HepG2 (cell line): ENCODE results near the gene TCF20. TPM values are rescaled to one million over a fixed set of nuclear protein-coding genes. Genes with fewer than 3 reads are reported as not detected.

Experiments used
- DNMT3B ChIP-seq: conservative IDR thresholded peaks from 2 replicates; pipeline ENCODE4 v1.6.1; 2016; ENCODE audit warnings: missing biosample characterization, control low read depth
- HMGA1 ChIP-seq: sonication (generic); formaldehyde crosslinking; conservative IDR thresholded peaks from 2 replicates; pipeline ENCODE4 v1.4.0; 2020; ENCODE audit warnings: missing genetic modification reagents
- IRX3 ChIP-seq: sonication (generic); formaldehyde crosslinking; IDR thresholded peaks from 2 replicates; pipeline ENCODE4 v1.8.1; 2023; ENCODE audit warnings: mild to moderate bottlenecking, low read depth, missing genetic modification reagents, borderline replicate concordance
- MBNL3 ChIP-seq: fragments of 250-450 bp; sonication (Bioruptor Pico); conservative IDR thresholded peaks from 2 replicates; pipeline ENCODE4 v1.8.0; 2022; ENCODE audit warnings: mild to moderate bottlenecking, inconsistent platforms
- NFE2 ChIP-seq: sonication (generic); formaldehyde crosslinking; IDR thresholded peaks from 2 replicates; pipeline ENCODE4 v1.4.0; 2020; ENCODE audit warnings: missing genetic modification reagents
- SNRNP70 ChIP-seq: fragments of 200-400 bp; formaldehyde crosslinking; IDR thresholded peaks from 2 replicates; pipeline ENCODE4 v1.6.1; 2017; ENCODE audit warnings: mild to moderate bottlenecking, low read depth, low read length, moderate library complexity
- SP1 ChIP-seq, 2 experiments: fragments of 450-650 bp in 1 of 2; sonication (generic) in 1 of 2; formaldehyde crosslinking in 1 of 2; IDR thresholded peaks; 2 replicates each; pipeline versions ENCODE4 v1.4.0 to v1.6.1; 2016 to 2020; ENCODE audit warnings: missing genetic modification reagents in 1 of 2
- ZMYM4 ChIP-seq: sonication (generic); formaldehyde crosslinking; IDR thresholded peaks from 2 replicates; pipeline ENCODE4 v1.8.1; 2023; ENCODE audit warnings: mild to moderate bottlenecking, missing genetic modification reagents
- ZNF17 ChIP-seq: sonication (generic); formaldehyde crosslinking; IDR thresholded peaks from 2 replicates; pipeline ENCODE4 v1.5.0; 2020; ENCODE audit warnings: mild to moderate bottlenecking, missing genetic modification reagents
- ZNF773 ChIP-seq: sonication (generic); formaldehyde crosslinking; IDR thresholded peaks from 2 replicates; pipeline ENCODE4 v1.4.0; 2020; ENCODE audit warnings: missing genetic modification reagents, borderline replicate concordance
- ZSCAN20 ChIP-seq: sonication (generic); formaldehyde crosslinking; IDR thresholded peaks from 2 replicates; pipeline ENCODE4 v1.4.0; 2020; ENCODE audit warnings: missing genetic modification reagents, mild to moderate bottlenecking, borderline replicate concordance
- ZSCAN30 ChIP-seq: sonication (generic); formaldehyde crosslinking; IDR thresholded peaks from 2 replicates; pipeline ENCODE4 v1.5.0; 2020; ENCODE audit warnings: mild to moderate bottlenecking, missing genetic modification reagents
- polyA plus RNA-seq, 8 experiments: library from polyadenylated mRNA; depleted of rRNA in 3 of 8; stranded (reverse) in 7 of 8; unstranded in 1 of 8; fragments of >200 nt; fragmentation: Illumina TruSeq in 4 of 8; extraction: Trizol in 4 of 8; gene quantifications; 2 replicates each; pipeline versions ENCODE4 v1.2.1 to v1.2.3, GENCODE V29; 2011 to 2016; ENCODE audit warnings: low read depth in 4 of 8, missing spikeins in 1 of 8, mixed read lengths in 1 of 8; ENCODE audit not compliant: insufficient read depth in 1 of 8
- total RNA-seq, 5 experiments: library from RNA; depleted of rRNA; stranded (reverse); fragments of >200 nt; fragmentation: Illumina TruSeq; extraction: Trizol; gene quantifications; 2 replicates each; pipeline ENCODE4 v1.2.3, GENCODE V29; 2016; ENCODE audit warnings: low read depth in 1 of 5
- TF ChIP-seq, protein P1 (sequence below): sonication (generic); formaldehyde crosslinking; IDR thresholded peaks from 2 replicates; pipeline ENCODE4 v1.4.0; 2020; ENCODE audit warnings: missing genetic modification reagents
- TF ChIP-seq, protein P2 (sequence below): sonication (generic); formaldehyde crosslinking; IDR thresholded peaks from 2 replicates; pipeline ENCODE4 v1.8.0; 2022; ENCODE audit warnings: mild to moderate bottlenecking, missing genetic modification reagents, borderline replicate concordance
- TF ChIP-seq, protein P3 (sequence below): sonication (generic); formaldehyde crosslinking; IDR thresholded peaks from 2 replicates; pipeline ENCODE4 v1.8.1; 2023; ENCODE audit warnings: missing genetic modification reagents, mild to moderate bottlenecking, borderline replicate concordance
- TF ChIP-seq, protein P4 (sequence below): sonication (generic); formaldehyde crosslinking; IDR thresholded peaks from 2 replicates; pipeline ENCODE4 v1.4.0; 2020; ENCODE audit warnings: low read depth, mild to moderate bottlenecking, missing genetic modification reagents
- TF ChIP-seq, protein P5 (sequence below): sonication (generic); formaldehyde crosslinking; IDR thresholded peaks from 2 replicates; pipeline ENCODE4 v1.5.1; 2020; ENCODE audit warnings: mild to moderate bottlenecking, missing genetic modification reagents, borderline replicate concordance
- TF ChIP-seq, protein P6 (sequence below): sonication (generic); IDR thresholded peaks from 2 replicates; pipeline ENCODE4 v1.6.1; 2016; ENCODE audit warnings: low read depth, borderline replicate concordance

Gene TCF20
- total and polyA plus RNA-seq, 2 of the 13 experiments (the other 11 are each of a cell fraction or from before 2014, with no cell fraction given) = 12.8 to 23.7 TPM

DNA sequence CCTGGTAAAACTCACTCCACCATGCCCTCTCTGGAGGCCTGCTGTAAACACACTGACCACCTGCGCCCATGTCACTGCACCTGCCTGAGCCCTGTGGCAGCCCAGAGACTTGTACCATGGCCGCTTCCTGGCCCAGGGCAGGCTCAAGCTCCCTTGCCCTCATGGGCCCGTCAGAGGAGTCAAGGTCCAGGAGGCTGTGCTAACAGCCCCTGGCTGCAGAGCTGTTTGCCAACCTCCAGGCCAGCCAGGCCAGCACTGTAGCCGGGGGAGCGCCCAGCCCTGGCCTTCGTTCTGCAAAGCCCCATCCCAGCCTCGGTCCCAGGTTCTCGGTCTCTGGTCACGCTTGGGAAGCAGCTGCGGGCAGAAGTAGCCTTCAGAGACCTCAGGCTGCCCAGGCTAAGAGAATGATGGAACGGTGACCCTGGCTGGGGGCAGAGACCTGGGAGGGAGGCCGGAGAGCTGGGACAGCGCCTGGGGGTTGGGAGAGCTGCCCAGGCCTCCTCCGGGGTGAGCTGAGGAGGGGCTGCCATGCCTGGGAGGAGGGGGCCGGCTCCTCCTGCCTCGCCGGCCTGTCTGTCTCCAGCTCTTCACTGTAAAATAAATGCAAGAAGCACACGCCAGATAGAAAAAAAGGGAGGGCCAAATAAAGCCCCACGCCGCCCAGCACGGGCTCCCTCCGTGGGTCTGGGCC lies 11.9 kb upstream of the TCF20 start (continued):
- TF ChIP-seq, protein P1, sequence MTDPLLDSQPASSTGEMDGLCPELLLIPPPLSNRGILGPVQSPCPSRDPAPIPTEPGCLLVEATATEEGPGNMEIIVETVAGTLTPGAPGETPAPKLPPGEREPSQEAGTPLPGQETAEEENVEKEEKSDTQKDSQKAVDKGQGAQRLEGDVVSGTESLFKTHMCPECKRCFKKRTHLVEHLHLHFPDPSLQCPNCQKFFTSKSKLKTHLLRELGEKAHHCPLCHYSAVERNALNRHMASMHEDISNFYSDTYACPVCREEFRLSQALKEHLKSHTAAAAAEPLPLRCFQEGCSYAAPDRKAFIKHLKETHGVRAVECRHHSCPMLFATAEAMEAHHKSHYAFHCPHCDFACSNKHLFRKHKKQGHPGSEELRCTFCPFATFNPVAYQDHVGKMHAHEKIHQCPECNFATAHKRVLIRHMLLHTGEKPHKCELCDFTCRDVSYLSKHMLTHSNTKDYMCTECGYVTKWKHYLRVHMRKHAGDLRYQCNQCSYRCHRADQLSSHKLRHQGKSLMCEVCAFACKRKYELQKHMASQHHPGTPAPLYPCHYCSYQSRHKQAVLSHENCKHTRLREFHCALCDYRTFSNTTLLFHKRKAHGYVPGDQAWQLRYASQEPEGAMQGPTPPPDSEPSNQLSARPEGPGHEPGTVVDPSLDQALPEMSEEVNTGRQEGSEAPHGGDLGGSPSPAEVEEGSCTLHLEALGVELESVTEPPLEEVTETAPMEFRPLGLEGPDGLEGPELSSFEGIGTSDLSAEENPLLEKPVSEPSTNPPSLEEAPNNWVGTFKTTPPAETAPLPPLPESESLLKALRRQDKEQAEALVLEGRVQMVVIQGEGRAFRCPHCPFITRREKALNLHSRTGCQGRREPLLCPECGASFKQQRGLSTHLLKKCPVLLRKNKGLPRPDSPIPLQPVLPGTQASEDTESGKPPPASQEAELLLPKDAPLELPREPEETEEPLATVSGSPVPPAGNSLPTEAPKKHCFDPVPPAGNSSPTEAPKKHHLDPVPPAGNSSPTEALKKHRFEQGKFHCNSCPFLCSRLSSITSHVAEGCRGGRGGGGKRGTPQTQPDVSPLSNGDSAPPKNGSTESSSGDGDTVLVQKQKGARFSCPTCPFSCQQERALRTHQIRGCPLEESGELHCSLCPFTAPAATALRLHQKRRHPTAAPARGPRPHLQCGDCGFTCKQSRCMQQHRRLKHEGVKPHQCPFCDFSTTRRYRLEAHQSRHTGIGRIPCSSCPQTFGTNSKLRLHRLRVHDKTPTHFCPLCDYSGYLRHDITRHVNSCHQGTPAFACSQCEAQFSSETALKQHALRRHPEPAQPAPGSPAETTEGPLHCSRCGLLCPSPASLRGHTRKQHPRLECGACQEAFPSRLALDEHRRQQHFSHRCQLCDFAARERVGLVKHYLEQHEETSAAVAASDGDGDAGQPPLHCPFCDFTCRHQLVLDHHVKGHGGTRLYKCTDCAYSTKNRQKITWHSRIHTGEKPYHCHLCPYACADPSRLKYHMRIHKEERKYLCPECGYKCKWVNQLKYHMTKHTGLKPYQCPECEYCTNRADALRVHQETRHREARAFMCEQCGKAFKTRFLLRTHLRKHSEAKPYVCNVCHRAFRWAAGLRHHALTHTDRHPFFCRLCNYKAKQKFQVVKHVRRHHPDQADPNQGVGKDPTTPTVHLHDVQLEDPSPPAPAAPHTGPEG (CRISPR knock-in tag) = no peak
- TF ChIP-seq HMGA1 (CRISPR knock-in tag) (no peak), IRX3 (CRISPR knock-in tag) (no peak), MBNL3 (CRISPR knock-in tag) (no peak), ZSCAN30 (CRISPR knock-in tag) (no peak), ZMYM4 (CRISPR knock-in tag) (no peak), SP1 (IDR thresholded peaks at IDR 0.05) (no peak), SP1 (CRISPR knock-in tag; IDR thresholded peaks at IDR 0.05) (no peak), DNMT3B (no peak), ZNF773 (CRISPR knock-in tag) (no peak), NFE2 (no peak), ZSCAN20 (CRISPR knock-in tag) (no peak), SNRNP70 (no peak), ZNF17 (CRISPR knock-in tag) (no peak)
- TF ChIP-seq, protein P2, sequence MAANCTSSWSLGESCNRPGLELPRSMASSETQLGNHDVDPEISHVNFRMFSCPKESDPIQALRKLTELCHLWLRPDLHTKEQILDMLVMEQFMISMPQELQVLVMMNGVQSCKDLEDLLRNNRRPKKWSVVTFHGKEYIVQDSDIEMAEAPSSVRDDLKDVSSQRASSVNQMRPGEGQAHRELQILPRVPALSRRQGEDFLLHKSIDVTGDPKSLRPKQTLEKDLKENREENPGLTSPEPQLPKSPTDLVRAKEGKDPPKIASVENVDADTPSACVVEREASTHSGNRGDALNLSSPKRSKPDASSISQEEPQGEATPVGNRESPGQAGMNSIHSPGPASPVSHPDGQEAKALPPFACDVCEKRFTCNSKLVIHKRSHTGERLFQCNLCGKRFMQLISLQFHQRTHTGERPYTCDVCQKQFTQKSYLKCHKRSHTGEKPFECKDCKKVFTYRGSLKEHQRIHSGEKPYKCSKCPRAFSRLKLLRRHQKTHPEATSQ (CRISPR knock-in tag) = no peak
- TF ChIP-seq, protein P3, sequence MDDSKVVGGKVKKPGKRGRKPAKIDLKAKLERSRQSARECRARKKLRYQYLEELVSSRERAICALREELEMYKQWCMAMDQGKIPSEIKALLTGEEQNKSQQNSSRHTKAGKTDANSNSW (CRISPR knock-in tag) = no peak
- TF ChIP-seq, protein P4, sequence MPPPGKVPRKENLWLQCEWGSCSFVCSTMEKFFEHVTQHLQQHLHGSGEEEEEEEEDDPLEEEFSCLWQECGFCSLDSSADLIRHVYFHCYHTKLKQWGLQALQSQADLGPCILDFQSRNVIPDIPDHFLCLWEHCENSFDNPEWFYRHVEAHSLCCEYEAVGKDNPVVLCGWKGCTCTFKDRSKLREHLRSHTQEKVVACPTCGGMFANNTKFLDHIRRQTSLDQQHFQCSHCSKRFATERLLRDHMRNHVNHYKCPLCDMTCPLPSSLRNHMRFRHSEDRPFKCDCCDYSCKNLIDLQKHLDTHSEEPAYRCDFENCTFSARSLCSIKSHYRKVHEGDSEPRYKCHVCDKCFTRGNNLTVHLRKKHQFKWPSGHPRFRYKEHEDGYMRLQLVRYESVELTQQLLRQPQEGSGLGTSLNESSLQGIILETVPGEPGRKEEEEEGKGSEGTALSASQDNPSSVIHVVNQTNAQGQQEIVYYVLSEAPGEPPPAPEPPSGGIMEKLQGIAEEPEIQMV = no peak
- TF ChIP-seq, protein P5, sequence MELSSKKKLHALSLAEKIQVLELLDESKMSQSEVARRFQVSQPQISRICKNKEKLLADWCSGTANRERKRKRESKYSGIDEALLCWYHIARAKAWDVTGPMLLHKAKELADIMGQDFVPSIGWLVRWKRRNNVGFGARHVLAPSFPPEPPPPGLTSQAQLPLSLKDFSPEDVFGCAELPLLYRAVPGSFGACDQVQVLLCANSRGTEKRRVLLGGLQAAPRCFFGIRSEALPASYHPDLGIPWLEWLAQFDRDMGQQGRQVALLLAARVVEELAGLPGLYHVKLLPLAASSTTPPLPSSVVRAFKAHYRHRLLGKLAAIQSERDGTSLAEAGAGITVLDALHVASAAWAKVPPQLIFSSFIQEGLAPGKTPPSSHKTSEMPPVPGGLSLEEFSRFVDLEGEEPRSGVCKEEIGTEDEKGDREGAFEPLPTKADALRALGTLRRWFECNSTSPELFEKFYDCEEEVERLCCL (CRISPR knock-in tag) = no peak
- TF ChIP-seq, protein P6, sequence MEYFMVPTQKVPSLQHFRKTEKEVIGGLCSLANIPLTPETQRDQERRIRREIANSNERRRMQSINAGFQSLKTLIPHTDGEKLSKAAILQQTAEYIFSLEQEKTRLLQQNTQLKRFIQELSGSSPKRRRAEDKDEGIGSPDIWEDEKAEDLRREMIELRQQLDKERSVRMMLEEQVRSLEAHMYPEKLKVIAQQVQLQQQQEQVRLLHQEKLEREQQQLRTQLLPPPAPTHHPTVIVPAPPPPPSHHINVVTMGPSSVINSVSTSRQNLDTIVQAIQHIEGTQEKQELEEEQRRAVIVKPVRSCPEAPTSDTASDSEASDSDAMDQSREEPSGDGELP = no peak
